GM23338 (cell line): Measurements from ENCODE around the gene PKNOX2. TPM values are rescaled to one million over a fixed set of nuclear protein-coding genes. Genes with fewer than 3 reads are reported as not detected.

ENCODE experiments used
- ATAC-seq: fragments of 200-7000 bp; cut with Tn5 transposase; 3 replicates; pipeline ENCODE4 v1.9.1; 2020
- DNase-seq: peaks from one replicate; pipeline ENCODE4 v3.0.0-alpha.2; 2015; ENCODE audit warnings: low spot score
- H2AFZ ChIP-seq: fragments of 200-600 bp; sonication (generic); 2 replicates; pipeline ENCODE4 v1.8.0; 2016; ENCODE audit warnings: antibody characterized with exemption, mild to moderate bottlenecking, moderate library complexity
- H3F3A ChIP-seq: fragments of 200-600 bp; sonication (generic); replicated peaks from 2 replicates; pipeline ENCODE4 v1.8.0; 2017; ENCODE audit warnings: antibody characterized with exemption, mixed run types, low read depth
- H3K27ac ChIP-seq: fragments of 200-600 bp; sonication (generic); 2 replicates; pipeline ENCODE4 v1.6.1; 2016; ENCODE audit warnings: low read depth
- H3K27me3 ChIP-seq: fragments of 200-600 bp; sonication (generic); 2 replicates; pipeline ENCODE4 v1.8.0; 2016; ENCODE audit warnings: mild to moderate bottlenecking, mixed run types, moderate library complexity; ENCODE audit not compliant: insufficient read depth
- H3K36me3 ChIP-seq: fragments of 200-600 bp; sonication (generic); 2 replicates; pipeline ENCODE4 v1.8.0; 2016; ENCODE audit warnings: mild to moderate bottlenecking; ENCODE audit not compliant: insufficient read depth
- H3K4me1 ChIP-seq: fragments of 200-600 bp; sonication (generic); 2 replicates; pipeline ENCODE4 v1.8.0; 2016; ENCODE audit warnings: mild to moderate bottlenecking, moderate library complexity; ENCODE audit not compliant: insufficient read depth
- H3K4me2 ChIP-seq: fragments of 200-600 bp; sonication (generic); 2 replicates; pipeline ENCODE4 v1.7.1; 2017; ENCODE audit warnings: mixed run types
- H3K4me3 ChIP-seq: fragments of 200-600 bp; sonication (generic); 2 replicates; pipeline ENCODE4 v1.6.1; 2016; ENCODE audit warnings: mixed run types
- H3K79me2 ChIP-seq: fragments of 200-600 bp; sonication (generic); replicated peaks from 2 replicates; pipeline ENCODE4 v1.8.0; 2017; ENCODE audit warnings: mild to moderate bottlenecking; ENCODE audit not compliant: insufficient read depth
- H3K9me2 ChIP-seq: fragments of 200-600 bp; sonication (generic); 2 replicates; pipeline ENCODE4 v1.8.0; 2017; ENCODE audit not compliant: insufficient read depth
- H4K20me1 ChIP-seq: fragments of 200-600 bp; sonication (generic); replicated peaks from 2 replicates; pipeline ENCODE4 v1.8.0; 2017; ENCODE audit warnings: mild to moderate bottlenecking; ENCODE audit not compliant: insufficient read depth
- H3K27ac Mint-ChIP-seq: 2 replicates; pipeline ENCODE4 v1.8.0; 2020; ENCODE audit warnings: inconsistent platforms, mild to moderate bottlenecking, moderate library complexity, mixed read lengths
- H3K27me3 Mint-ChIP-seq: 3 replicates; pipeline ENCODE4 v1.8.0; 2022; ENCODE audit warnings: low read depth, mild to moderate bottlenecking, moderate library complexity, mixed read lengths, inconsistent platforms; ENCODE audit not compliant: insufficient read depth, poor library complexity
- H3K36me3 Mint-ChIP-seq: 3 replicates; pipeline ENCODE4 v1.8.0; 2021; ENCODE audit warnings: low read depth, mild to moderate bottlenecking, inconsistent platforms, moderate library complexity, mixed read lengths
- H3K4me1 Mint-ChIP-seq: 3 replicates; pipeline ENCODE4 v1.8.0; 2020; ENCODE audit warnings: mild to moderate bottlenecking, inconsistent platforms, mixed read lengths
- H3K4me3 Mint-ChIP-seq: 3 replicates; pipeline ENCODE4 v1.8.0; 2021; ENCODE audit warnings: moderate library complexity, mild to moderate bottlenecking, inconsistent platforms, mixed read lengths
- H3K9me3 Mint-ChIP-seq: 3 replicates; pipeline ENCODE4 v1.8.0; 2020; ENCODE audit warnings: moderate library complexity, mild to moderate bottlenecking, inconsistent platforms, mixed read lengths
- CREB1 ChIP-seq: fragments of 250-450 bp; sonication (Bioruptor Pico); IDR thresholded peaks from 2 replicates; pipeline ENCODE4 v1.5.0; 2020; ENCODE audit warnings: low read depth, mild to moderate bottlenecking, moderate library complexity
- EZH2 ChIP-seq: fragments of 200-600 bp; sonication (generic); IDR thresholded peaks from one replicate; pipeline ENCODE4 v1.8.0; 2017; ENCODE audit warnings: antibody characterized with exemption, mild to moderate bottlenecking, low read depth; ENCODE audit not compliant: unreplicated experiment
- EZH2phosphoT487 ChIP-seq: fragments of 200-600 bp; sonication (generic); IDR thresholded peaks from one replicate; pipeline ENCODE4 v1.8.1; 2018; ENCODE audit warnings: antibody characterized with exemption; ENCODE audit not compliant: unreplicated experiment
- JUNB ChIP-seq: IDR thresholded peaks from one replicate; pipeline ENCODE4 v1.6.1; 2016; ENCODE audit warnings: antibody characterized with exemption; ENCODE audit not compliant: unreplicated experiment
- NANOG ChIP-seq: IDR thresholded peaks from 2 replicates; pipeline ENCODE4 v1.6.1; 2016; ENCODE audit warnings: antibody characterized with exemption, borderline replicate concordance
- POLR2AphosphoS5 ChIP-seq: IDR thresholded peaks from 2 replicates; pipeline ENCODE4 v1.6.1; 2016; ENCODE audit warnings: antibody characterized with exemption, low read depth
- STAT1 ChIP-seq: IDR thresholded peaks from one replicate; pipeline ENCODE4 v1.6.1; 2016; ENCODE audit warnings: antibody characterized with exemption; ENCODE audit not compliant: unreplicated experiment
- ZNF114 ChIP-seq: fragments of 250-450 bp; sonication (Bioruptor Pico); IDR thresholded peaks from 2 replicates; pipeline ENCODE4 v1.5.0; 2020; ENCODE audit warnings: mild to moderate bottlenecking, moderate library complexity
- ZNF331 ChIP-seq: fragments of 250-450 bp; sonication (Bioruptor Pico); IDR thresholded peaks from 2 replicates; pipeline ENCODE4 v1.5.0; 2020; ENCODE audit warnings: low read depth, mild to moderate bottlenecking, moderate library complexity
- polyA plus RNA-seq: library from polyadenylated mRNA; unstranded; fragments of >200 nt; fragmentation: Nextera tagmentation; extraction: Ambion mirVana; gene quantifications from 2 replicates; pipeline ENCODE4 v1.2.1, GENCODE V29; 2016
- total RNA-seq: library from RNA; depleted of rRNA; stranded (reverse); fragments of >200 nt; shearing (Covaris generic); gene quantifications from 2 replicates; pipeline ENCODE4 v1.2.3, GENCODE V29; 2014
- TF ChIP-seq, protein P1 (sequence below), 2 experiments: fragments of 200-600 bp in 1 of 2; sonication (generic) in 1 of 2; conservative IDR thresholded peaks; 2 replicates each; pipeline versions ENCODE4 v1.5.1 to v1.6.1; 2016 to 2017; ENCODE audit warnings: antibody characterized with exemption in 2 of 2, low read depth in 2 of 2, mild to moderate bottlenecking in 2 of 2, moderate library complexity in 1 of 2
- TF ChIP-seq, protein P2 (sequence below): IDR thresholded peaks from 2 replicates; pipeline ENCODE4 v1.6.1; 2016; ENCODE audit warnings: antibody characterized with exemption
- TF ChIP-seq, protein P3 (sequence below): IDR thresholded peaks from one replicate; pipeline ENCODE4 v1.6.1; 2018; ENCODE audit warnings: antibody characterized with exemption; ENCODE audit not compliant: unreplicated experiment
- TF ChIP-seq, protein P4 (sequence below): fragments of 250-450 bp; sonication (Bioruptor Pico); IDR thresholded peaks from 2 replicates; pipeline ENCODE4 v1.5.0; 2020; ENCODE audit warnings: mild to moderate bottlenecking, moderate library complexity

Gene PKNOX2
- total and polyA plus RNA-seq, 2 experiments from 2014 or later = 0.42 to 0.83 TPM

DNA sequence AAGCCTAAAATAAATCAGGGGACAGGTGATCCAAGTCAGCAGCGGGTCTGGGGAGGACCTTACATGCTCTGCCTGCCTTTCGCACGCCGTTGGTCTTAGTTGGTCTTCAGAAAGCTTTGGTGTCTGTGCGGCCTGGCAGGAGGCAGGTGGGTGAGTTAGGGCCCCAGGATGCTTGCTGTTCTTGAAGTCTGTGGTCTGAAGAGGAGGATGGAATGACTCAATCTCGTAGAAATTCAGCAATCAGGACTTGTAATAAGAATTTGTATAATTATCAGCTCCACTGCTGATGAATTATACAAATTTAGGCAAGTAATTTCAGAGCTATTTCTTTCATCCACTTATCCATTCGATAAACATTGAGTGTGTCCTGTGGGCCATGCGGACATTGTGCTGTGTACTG is 193.0 kb downstream of the PKNOX2 start:
- ATAC-seq (no peak), DNase-seq (no peak)
- Histone ChIP-seq H3K4me3 (no peak overlapping the region), H4K20me1 (no peaks in the 10 kb centered on the region), H3K79me2 (no peaks in the 10 kb centered on the region), H3K27me3 (no peaks in the 10 kb centered on the region), H3K27ac (no peak overlapping the region), H3K4me1 (no peaks in the 10 kb centered on the region), H3K4me2 (no peak overlapping the region), H2AFZ (no peak overlapping the region), H3K9me2 (no peaks in the 10 kb centered on the region), H3F3A (no peaks in the 10 kb centered on the region), H3K36me3 (no peaks in the 10 kb centered on the region)
- H3K4me3 Mint-ChIP-seq = no peak overlapping the region
- H3K36me3 Mint-ChIP-seq = no peaks in the 10 kb centered on the region; the same call in 2 of the 3 replicates
- no peaks in the 10 kb centered on the region for H3K9me3 Mint-ChIP-seq
- H3K27me3 Mint-ChIP-seq = peaks cover 2% of the 10 kb centered on the region
- TF ChIP-seq NANOG (no peak), EZH2 (no peak), POLR2AphosphoS5 (no peak), STAT1 (no peak), CREB1 (CRISPR knock-in tag) (no peak), JUNB (no peak), ZNF331 (CRISPR knock-in tag) (no peak), EZH2phosphoT487 (no peak), ZNF114 (CRISPR knock-in tag) (no peak)
- TF ChIP-seq, protein P1, sequence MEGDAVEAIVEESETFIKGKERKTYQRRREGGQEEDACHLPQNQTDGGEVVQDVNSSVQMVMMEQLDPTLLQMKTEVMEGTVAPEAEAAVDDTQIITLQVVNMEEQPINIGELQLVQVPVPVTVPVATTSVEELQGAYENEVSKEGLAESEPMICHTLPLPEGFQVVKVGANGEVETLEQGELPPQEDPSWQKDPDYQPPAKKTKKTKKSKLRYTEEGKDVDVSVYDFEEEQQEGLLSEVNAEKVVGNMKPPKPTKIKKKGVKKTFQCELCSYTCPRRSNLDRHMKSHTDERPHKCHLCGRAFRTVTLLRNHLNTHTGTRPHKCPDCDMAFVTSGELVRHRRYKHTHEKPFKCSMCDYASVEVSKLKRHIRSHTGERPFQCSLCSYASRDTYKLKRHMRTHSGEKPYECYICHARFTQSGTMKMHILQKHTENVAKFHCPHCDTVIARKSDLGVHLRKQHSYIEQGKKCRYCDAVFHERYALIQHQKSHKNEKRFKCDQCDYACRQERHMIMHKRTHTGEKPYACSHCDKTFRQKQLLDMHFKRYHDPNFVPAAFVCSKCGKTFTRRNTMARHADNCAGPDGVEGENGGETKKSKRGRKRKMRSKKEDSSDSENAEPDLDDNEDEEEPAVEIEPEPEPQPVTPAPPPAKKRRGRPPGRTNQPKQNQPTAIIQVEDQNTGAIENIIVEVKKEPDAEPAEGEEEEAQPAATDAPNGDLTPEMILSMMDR (conservative IDR thresholded peaks at IDR 0.05; ENCODE audit: low read depth in 2 of 2) = no peak
- TF ChIP-seq, protein P2, sequence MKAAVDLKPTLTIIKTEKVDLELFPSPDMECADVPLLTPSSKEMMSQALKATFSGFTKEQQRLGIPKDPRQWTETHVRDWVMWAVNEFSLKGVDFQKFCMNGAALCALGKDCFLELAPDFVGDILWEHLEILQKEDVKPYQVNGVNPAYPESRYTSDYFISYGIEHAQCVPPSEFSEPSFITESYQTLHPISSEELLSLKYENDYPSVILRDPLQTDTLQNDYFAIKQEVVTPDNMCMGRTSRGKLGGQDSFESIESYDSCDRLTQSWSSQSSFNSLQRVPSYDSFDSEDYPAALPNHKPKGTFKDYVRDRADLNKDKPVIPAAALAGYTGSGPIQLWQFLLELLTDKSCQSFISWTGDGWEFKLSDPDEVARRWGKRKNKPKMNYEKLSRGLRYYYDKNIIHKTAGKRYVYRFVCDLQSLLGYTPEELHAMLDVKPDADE = no peak
- TF ChIP-seq, protein P3, sequence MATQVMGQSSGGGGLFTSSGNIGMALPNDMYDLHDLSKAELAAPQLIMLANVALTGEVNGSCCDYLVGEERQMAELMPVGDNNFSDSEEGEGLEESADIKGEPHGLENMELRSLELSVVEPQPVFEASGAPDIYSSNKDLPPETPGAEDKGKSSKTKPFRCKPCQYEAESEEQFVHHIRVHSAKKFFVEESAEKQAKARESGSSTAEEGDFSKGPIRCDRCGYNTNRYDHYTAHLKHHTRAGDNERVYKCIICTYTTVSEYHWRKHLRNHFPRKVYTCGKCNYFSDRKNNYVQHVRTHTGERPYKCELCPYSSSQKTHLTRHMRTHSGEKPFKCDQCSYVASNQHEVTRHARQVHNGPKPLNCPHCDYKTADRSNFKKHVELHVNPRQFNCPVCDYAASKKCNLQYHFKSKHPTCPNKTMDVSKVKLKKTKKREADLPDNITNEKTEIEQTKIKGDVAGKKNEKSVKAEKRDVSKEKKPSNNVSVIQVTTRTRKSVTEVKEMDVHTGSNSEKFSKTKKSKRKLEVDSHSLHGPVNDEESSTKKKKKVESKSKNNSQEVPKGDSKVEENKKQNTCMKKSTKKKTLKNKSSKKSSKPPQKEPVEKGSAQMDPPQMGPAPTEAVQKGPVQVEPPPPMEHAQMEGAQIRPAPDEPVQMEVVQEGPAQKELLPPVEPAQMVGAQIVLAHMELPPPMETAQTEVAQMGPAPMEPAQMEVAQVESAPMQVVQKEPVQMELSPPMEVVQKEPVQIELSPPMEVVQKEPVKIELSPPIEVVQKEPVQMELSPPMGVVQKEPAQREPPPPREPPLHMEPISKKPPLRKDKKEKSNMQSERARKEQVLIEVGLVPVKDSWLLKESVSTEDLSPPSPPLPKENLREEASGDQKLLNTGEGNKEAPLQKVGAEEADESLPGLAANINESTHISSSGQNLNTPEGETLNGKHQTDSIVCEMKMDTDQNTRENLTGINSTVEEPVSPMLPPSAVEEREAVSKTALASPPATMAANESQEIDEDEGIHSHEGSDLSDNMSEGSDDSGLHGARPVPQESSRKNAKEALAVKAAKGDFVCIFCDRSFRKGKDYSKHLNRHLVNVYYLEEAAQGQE = no peak
- TF ChIP-seq, protein P4, sequence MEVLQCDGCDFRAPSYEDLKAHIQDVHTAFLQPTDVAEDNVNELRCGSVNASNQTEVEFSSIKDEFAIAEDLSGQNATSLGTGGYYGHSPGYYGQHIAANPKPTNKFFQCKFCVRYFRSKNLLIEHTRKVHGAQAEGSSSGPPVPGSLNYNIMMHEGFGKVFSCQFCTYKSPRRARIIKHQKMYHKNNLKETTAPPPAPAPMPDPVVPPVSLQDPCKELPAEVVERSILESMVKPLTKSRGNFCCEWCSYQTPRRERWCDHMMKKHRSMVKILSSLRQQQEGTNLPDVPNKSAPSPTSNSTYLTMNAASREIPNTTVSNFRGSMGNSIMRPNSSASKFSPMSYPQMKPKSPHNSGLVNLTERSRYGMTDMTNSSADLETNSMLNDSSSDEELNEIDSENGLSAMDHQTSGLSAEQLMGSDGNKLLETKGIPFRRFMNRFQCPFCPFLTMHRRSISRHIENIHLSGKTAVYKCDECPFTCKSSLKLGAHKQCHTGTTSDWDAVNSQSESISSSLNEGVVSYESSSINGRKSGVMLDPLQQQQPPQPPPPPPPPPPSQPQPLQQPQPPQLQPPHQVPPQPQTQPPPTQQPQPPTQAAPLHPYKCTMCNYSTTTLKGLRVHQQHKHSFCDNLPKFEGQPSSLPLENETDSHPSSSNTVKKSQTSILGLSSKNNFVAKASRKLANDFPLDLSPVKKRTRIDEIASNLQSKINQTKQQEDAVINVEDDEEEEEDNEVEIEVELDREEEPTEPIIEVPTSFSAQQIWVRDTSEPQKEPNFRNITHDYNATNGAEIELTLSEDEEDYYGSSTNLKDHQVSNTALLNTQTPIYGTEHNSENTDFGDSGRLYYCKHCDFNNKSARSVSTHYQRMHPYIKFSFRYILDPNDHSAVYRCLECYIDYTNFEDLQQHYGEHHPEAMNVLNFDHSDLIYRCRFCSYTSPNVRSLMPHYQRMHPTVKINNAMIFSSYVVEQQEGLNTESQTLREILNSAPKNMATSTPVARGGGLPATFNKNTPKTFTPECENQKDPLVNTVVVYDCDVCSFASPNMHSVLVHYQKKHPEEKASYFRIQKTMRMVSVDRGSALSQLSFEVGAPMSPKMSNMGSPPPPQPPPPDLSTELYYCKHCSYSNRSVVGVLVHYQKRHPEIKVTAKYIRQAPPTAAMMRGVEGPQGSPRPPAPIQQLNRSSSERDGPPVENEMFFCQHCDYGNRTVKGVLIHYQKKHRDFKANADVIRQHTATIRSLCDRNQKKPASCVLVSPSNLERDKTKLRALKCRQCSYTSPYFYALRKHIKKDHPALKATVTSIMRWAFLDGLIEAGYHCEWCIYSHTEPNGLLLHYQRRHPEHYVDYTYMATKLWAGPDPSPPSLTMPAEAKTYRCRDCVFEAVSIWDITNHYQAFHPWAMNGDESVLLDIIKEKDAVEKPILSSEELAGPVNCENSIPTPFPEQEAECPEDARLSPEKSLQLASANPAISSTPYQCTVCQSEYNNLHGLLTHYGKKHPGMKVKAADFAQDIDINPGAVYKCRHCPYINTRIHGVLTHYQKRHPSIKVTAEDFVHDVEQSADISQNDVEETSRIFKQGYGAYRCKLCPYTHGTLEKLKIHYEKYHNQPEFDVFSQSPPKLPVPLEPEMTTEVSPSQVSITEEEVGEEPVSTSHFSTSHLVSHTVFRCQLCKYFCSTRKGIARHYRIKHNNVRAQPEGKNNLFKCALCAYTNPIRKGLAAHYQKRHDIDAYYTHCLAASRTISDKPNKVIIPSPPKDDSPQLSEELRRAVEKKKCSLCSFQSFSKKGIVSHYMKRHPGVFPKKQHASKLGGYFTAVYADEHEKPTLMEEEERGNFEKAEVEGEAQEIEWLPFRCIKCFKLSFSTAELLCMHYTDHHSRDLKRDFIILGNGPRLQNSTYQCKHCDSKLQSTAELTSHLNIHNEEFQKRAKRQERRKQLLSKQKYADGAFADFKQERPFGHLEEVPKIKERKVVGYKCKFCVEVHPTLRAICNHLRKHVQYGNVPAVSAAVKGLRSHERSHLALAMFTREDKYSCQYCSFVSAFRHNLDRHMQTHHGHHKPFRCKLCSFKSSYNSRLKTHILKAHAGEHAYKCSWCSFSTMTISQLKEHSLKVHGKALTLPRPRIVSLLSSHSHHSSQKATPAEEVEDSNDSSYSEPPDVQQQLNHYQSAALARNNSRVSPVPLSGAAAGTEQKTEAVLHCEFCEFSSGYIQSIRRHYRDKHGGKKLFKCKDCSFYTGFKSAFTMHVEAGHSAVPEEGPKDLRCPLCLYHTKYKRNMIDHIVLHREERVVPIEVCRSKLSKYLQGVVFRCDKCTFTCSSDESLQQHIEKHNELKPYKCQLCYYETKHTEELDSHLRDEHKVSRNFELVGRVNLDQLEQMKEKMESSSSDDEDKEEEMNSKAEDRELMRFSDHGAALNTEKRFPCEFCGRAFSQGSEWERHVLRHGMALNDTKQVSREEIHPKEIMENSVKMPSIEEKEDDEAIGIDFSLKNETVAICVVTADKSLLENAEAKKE (CRISPR knock-in tag) = no peak
- H3K27ac Mint-ChIP-seq = no peak overlapping the region
- H3K4me1 Mint-ChIP-seq = peaks cover 13% of the 10 kb centered on the region
